ENCODE measurements around the gene APBA2.

DNA sequence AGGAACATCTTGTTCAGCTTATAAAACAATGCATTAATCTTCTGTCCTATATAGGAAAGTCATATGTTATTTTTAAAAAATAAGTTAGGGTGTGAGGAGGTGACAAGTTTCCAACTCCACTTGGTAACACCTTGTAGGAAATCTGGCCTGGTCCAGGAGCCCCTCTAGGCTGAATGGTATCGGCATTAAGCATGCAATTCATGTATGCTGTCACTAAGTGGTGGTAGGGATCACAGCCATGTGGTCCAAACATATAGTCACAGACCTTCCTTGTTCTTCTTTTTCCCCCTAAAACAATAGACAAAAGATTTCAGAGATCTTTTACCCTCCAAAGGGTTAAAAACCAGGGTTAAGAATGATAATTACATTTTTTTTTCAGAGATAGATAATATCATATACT lies 4.2 kb upstream of the APBA2 start:
- TF ChIP-seq, protein P1, sequence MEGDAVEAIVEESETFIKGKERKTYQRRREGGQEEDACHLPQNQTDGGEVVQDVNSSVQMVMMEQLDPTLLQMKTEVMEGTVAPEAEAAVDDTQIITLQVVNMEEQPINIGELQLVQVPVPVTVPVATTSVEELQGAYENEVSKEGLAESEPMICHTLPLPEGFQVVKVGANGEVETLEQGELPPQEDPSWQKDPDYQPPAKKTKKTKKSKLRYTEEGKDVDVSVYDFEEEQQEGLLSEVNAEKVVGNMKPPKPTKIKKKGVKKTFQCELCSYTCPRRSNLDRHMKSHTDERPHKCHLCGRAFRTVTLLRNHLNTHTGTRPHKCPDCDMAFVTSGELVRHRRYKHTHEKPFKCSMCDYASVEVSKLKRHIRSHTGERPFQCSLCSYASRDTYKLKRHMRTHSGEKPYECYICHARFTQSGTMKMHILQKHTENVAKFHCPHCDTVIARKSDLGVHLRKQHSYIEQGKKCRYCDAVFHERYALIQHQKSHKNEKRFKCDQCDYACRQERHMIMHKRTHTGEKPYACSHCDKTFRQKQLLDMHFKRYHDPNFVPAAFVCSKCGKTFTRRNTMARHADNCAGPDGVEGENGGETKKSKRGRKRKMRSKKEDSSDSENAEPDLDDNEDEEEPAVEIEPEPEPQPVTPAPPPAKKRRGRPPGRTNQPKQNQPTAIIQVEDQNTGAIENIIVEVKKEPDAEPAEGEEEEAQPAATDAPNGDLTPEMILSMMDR (IDR thresholded peaks at IDR 0.05; ENCODE audit: low read depth, low read length) = no peak
- no peak for TF ChIP-seq EZH2phosphoT487 (IDR thresholded peaks at IDR 0.05; ENCODE audit: low read depth)
